Heart right ventricle (tissue), 16 donors: ENCODE results near the gene FHL3. TPM values are rescaled to one million over a fixed set of nuclear protein-coding genes. Genes with fewer than 3 reads are reported as not detected.

Experiments used
- ATAC-seq, 8 donors: fragments of 200-7000 bp; cut with Tn5 transposase; one replicate each; pipeline ENCODE4 v1.9.1; 2020; ENCODE audit warnings: mild to moderate bottlenecking in 8 of 8, moderate library complexity in 8 of 8, moderate number of reproducible peaks in 1 of 8
- DNase-seq, 2 donors: peaks; one replicate each; pipeline ENCODE4 v3.0.0-alpha.2; 2020
- H3K27ac ChIP-seq, 10 donors: fragments of 200-600 bp; sonication (generic) in 2 of 10; one replicate each; pipeline versions ENCODE4 v1.5.0 to v1.8.0; 2020 to 2022; ENCODE audit warnings: mild to moderate bottlenecking in 3 of 10
- H3K27me3 ChIP-seq, 7 donors: fragments of 200-600 bp; one replicate each; pipeline ENCODE4 v1.8.0; 2021 to 2022; ENCODE audit warnings: mild to moderate bottlenecking in 2 of 7
- H3K36me3 ChIP-seq, 9 donors: fragments of 200-600 bp; sonication (generic) in 1 of 9; one replicate each; pipeline versions ENCODE4 v1.5.0 to v1.8.0; 2020 to 2022; ENCODE audit warnings: mild to moderate bottlenecking in 2 of 9
- H3K4me1 ChIP-seq, 9 donors: fragments of 200-600 bp; sonication (generic) in 1 of 9; one replicate each; pipeline versions ENCODE4 v1.5.0 to v1.8.0; 2020 to 2022; ENCODE audit warnings: mild to moderate bottlenecking in 4 of 9
- H3K4me3 ChIP-seq, 10 donors: fragments of 200-600 bp; sonication (generic) in 2 of 10; one replicate each; pipeline versions ENCODE4 v1.5.0 to v1.8.0; 2020 to 2022; ENCODE audit warnings: mild to moderate bottlenecking in 7 of 10, moderate library complexity in 2 of 10
- H3K9me3 ChIP-seq, 11 donors: fragments of 200-600 bp in 10 of 11; sonication (generic) in 2 of 11; one replicate each; pipeline versions ENCODE4 v1.5.0 to v1.8.0; 2013 to 2022; ENCODE audit warnings: mild to moderate bottlenecking in 2 of 11, control low read depth in 1 of 11, moderate library complexity in 1 of 11
- WGBS, 2 donors: extraction: QIAGEN DNeasy Blood & Tissue Kit; methylation state at CpG; one replicate each; pipeline ENCODE4 v1.1.7; 2013; ENCODE audit warnings: inconsistent platforms in 1 of 2; 5-methylcytosine and 5-hydroxymethylcytosine counted together
- intact Hi-C, 10 donors: fragments of 100-400 bp; cut with DNase I; formaldehyde crosslinking; loops; one replicate each; pipeline versions ENCODE4 v1.11.1 to v1.14.2; 2022
- long read RNA-seq, 3 donors: library from polyadenylated mRNA; unstranded; transcript quantifications; one replicate each; pipeline ENCODE4 v2.0.0, GENCODE V29; 2020 to 2021
- polyA plus RNA-seq, 2 donors: library from polyadenylated mRNA; stranded (reverse); fragments of 200-250 nt; gene quantifications; one replicate each; pipeline ENCODE4 v1.2.3, GENCODE V29; 2013
- total RNA-seq, 10 donors: library from RNA; stranded (reverse); fragmentation: NEBNext Ultra II Directional in 3 of 10; extraction: Animal tissue kit (Norgen Biotek cat#: 25700) in 3 of 10; gene quantifications; one replicate each; pipeline versions ENCODE4 v1.2.1 to v1.2.4, GENCODE V29; 2021 to 2023
- TF ChIP-seq, protein P1 (sequence below), 9 donors: fragments of 200-600 bp; sonication (generic) in 2 of 9; IDR thresholded peaks; one replicate each; pipeline versions ENCODE4 v1.5.0 to v1.8.0; 2021 to 2022; ENCODE audit warnings: antibody characterized with exemption in 9 of 9, mild to moderate bottlenecking in 5 of 9, moderate library complexity in 1 of 9
- donor health status: Arrhythmogenic right ventricular cardiomyopathy.
- donor health status: ischemic (EF 13 %, LVEDD 7.1; RV severe dilation, severe dysfunction).
- donor health status: healthy with polysubstance abuse.
- donor health status: DM: no; HTN: yes; CAD: no.
- donor health status: DM: no; HTN: no; CAD: no.
- donor health status: ischemic (EF 25% LVEDD 6.9; RV normal size, moderate dysfunction).
- donor health status: ischemic (EF 25% LVEDD 5.7; RV mildly dilated, moderate dysfunction).
- donor health status: healthy.
- donor health status: DM: yes; HTN: yes; CAD: no.
- donor health status: Ischemic cardiomyopathy.
- donor health status: ischemic (EF 35%, LVEDD 5.7; RV mildly dilated, moderate dysfunction).
- donor health status: nonischemic (EF 11% LVEDD 7.7; RV severe dilation, severe dysfunction).
- donor health status: DM: yes; HTN: yes; CAD: no.
- donor health status: PGD.
- donor health status: ischemic (EF 29% LVEDD 5.4; RV normal size, mild dysfunction).
- donor health status: nonischemic (EF 23%, LVEDD 6.1; RV moderate dilation, normal function).

Gene FHL3, protein sequence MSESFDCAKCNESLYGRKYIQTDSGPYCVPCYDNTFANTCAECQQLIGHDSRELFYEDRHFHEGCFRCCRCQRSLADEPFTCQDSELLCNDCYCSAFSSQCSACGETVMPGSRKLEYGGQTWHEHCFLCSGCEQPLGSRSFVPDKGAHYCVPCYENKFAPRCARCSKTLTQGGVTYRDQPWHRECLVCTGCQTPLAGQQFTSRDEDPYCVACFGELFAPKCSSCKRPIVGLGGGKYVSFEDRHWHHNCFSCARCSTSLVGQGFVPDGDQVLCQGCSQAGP
- total RNA-seq (10 to 100 TPM in 3 of 10 donors, 1 to 10 TPM in 7; 5.8 to 23.8 (median 8.3) TPM), polyA plus RNA-seq (10 to 100 TPM; 11.6 to 14.9 TPM)
- long read RNA-seq, donor 1, partial matches to known transcripts: 0 of 2 reads
- long read RNA-seq, donor 1, other reads (novel, unspliced or antisense): 1 of 2 reads
- long read RNA-seq, donor 2, partial matches to known transcripts: 0 of 4 reads
- long read RNA-seq, donor 2, other reads (novel, unspliced or antisense): 4 of 4 reads
- long read RNA-seq, donor 3, transcript FHL3-201 (6 exons, 1,647 nt): major isoform, 10 of 20 reads
- long read RNA-seq, donor 3, partial matches to known transcripts: 4 of 20 reads
- long read RNA-seq, donor 3, other reads (novel, unspliced or antisense): 1 of 20 reads

DNA sequence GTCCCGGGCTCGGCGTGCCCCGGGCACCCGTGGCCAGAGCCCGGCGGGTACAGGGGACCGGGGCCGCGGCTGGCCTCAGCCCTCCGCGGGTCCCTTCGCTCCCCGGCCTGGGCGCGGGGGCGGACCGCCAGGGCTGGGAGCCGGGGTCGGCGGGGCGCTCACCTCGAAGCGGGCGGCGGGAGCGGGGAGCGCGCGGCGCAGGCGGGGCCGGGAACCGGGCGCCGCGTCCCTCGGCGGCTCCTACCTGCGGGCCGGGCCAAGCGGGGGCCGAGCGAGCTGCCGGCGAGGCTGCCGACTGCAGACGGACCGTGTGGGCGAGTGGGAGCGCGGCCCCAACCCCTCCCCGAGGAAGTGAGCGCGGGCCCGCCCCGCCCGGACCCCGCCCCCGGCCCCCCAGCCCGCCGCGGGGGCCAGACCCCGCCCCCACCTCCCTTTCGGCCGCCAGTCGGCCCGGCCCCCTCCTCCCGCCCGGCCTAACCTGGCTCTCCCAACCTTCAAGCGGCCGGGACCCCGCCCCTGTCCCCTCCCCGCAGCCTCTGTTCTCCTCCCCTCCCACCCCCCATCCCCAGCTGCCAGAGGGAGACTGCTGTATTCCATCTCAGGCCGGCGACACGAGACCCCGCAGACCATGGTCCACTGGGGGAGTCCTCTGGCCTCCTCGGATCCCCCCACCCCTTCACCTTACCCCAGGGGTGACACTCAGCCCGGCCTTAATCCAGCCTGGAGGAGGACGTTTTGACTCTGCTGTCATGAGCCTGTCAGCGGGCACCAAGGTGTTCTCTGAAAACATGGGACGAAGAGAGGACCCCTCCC is at the start of gene FHL3:
Gene FHL3, minus strand, starts transcription at position 320 of the 813 bp plus-strand sequence. CDS start 6,102 bp downstream, outside the sequence.
- TF ChIP-seq, protein P1, sequence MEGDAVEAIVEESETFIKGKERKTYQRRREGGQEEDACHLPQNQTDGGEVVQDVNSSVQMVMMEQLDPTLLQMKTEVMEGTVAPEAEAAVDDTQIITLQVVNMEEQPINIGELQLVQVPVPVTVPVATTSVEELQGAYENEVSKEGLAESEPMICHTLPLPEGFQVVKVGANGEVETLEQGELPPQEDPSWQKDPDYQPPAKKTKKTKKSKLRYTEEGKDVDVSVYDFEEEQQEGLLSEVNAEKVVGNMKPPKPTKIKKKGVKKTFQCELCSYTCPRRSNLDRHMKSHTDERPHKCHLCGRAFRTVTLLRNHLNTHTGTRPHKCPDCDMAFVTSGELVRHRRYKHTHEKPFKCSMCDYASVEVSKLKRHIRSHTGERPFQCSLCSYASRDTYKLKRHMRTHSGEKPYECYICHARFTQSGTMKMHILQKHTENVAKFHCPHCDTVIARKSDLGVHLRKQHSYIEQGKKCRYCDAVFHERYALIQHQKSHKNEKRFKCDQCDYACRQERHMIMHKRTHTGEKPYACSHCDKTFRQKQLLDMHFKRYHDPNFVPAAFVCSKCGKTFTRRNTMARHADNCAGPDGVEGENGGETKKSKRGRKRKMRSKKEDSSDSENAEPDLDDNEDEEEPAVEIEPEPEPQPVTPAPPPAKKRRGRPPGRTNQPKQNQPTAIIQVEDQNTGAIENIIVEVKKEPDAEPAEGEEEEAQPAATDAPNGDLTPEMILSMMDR (IDR thresholded peaks at IDR 0.05): no peak
- H3K4me1 ChIP-seq: peaks cover 22 to 65% (median 41%) of the 10 kb centered on the region in 9 donors
- H3K27ac ChIP-seq: peak within 1 kb of the TSS; percentile 75 to 97 (median 90)
- WGBS, 2 donors: 3 to 7% methylated on average over 24 to 71 of the region's 83 CpGs
- DNase-seq (peak; percentile 76 to 80), ATAC-seq (peak; percentile 55 to 74 (median 66))
- H3K27me3 ChIP-seq: no peaks in the 10 kb centered on the region
- peak within 1 kb of the TSS; percentile 51 to 89 (median 70) for H3K4me3 ChIP-seq
- intact Hi-C loops: no loop called here
- H3K36me3 ChIP-seq: no peaks in the 10 kb centered on the region
- H3K9me3 ChIP-seq: no peaks in the 10 kb centered on the region

DNA sequence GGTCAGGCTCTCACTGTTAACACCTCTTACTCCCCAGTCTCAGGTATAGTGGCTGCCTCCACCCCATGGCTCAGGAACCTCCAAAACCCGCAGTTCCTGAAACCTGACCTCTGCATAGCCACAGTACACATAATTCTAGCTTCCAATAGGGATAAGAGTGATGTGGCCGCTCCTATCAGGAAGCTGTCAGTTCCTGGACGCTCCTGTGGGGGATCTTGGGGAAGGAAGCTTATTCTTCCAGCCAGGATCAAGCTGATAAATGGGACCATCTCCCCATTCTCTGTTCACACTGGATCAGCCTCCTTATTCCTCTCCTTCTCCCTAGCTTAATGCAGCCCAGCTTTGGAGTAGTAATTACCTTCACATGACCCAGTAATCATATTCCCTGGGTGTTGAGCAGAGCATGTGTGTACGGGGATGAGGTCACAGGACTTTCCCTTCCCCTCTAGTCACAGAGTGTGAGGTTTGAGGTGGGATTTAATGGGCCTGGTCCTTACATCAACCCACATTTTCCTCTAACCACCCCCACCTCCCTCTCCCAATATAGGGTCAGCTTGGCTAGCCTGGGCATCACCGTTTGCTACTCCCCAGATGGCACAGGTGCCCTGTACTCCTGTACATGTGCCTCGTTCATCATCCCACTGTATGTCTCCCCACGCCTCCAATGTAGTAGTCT is 48.2 kb upstream of the FHL3 start:
- Histone ChIP-seq H3K36me3 (no peaks in the 10 kb centered on the region), H3K27ac (no peak overlapping the region), H3K4me1 (no peaks in the 10 kb centered on the region), H3K9me3 (no peaks in the 10 kb centered on the region), H3K4me3 (no peak overlapping the region), H3K27me3 (peaks cover 0 to 31% (median 23%) of the 10 kb centered on the region in 7 donors)
- no peak for DNase-seq
- 57 to 63% methylated on average over 7 of the region's 7 CpGs for WGBS, 2 donors
- intact Hi-C loops: loop anchor here in 1 of 10 donors (5.0 kb wide), 1 partner anchor 1304 kb away; no protein-coding TSS in a partner anchor
- no peak for ATAC-seq
- TF ChIP-seq, protein P1 (IDR thresholded peaks at IDR 0.05): no peak

DNA sequence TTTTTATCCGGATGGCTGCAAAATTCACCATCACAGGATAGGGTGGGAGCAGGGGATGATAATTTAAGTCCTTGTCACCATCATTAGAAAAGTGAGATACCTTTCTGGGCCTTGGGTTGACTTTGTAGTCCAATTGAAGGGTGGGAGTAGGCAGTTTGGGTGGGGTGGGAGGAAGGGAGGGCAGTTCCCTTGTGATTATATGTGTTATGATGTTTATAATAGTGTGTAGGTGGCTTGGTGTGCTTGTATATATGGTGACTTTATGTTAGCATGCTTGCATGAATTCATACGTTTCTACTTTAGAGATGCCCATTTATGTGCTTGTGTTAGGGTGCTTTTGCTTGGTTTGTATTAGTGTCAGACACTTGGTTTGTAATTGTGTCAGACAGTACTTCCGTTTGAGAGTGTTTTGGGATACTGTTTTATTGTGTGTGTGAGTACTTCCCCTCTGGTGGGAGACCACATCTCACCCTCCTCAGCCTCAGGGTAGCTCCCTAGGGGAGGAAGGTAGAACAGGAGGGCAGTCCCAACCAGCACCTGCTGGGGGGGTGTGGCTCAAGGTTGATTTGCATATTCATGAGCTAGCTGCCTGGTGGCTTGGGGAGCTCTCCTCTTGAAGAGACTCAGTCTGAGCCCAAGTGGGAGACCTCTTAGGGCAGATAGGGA is 47.6 kb upstream of the FHL3 start:
- Histone ChIP-seq H3K27me3 (peaks cover 0 to 34% (median 30%) of the 10 kb centered on the region in 7 donors), H3K4me1 (peaks cover 0 to 1% (median 0%) of the 10 kb centered on the region in 9 donors), H3K9me3 (no peaks in the 10 kb centered on the region), H3K27ac (no peak overlapping the region), H3K36me3 (no peaks in the 10 kb centered on the region), H3K4me3 (no peak overlapping the region)
- TF ChIP-seq, protein P1 (IDR thresholded peaks at IDR 0.05): no peak
- intact Hi-C loops: loop anchor here in 1 of 10 donors (5.0 kb wide), 1 partner anchor 1304 kb away; no protein-coding TSS in a partner anchor
- no peak for ATAC-seq
- no peak for DNase-seq
- WGBS, 2 donors: 52 to 61% methylated on average over 3 of the region's 3 CpGs
